SK-N-SH treated with all-trans-retinoic acid at 6 μM for 48 hours (cell line): ENCODE measurements around the gene DENND2C.

Experiments used
- ATAC-seq: fragments of 200-7000 bp; cut with Tn5 transposase; 3 replicates; pipeline ENCODE4 v1.9.1; 2020; ENCODE audit warnings: mild to moderate bottlenecking, moderate library complexity
- ARNTL ChIP-seq: fragments of 450-650 bp; formaldehyde crosslinking; IDR thresholded peaks from 2 replicates; pipeline ENCODE4 v1.5.0; 2020; ENCODE audit warnings: low read depth, mild to moderate bottlenecking, moderate library complexity, borderline replicate concordance
- BACH2 ChIP-seq: fragments of 250-450 bp; sonication (Bioruptor Pico); IDR thresholded peaks from 2 replicates; pipeline ENCODE4 v1.9.0; 2021; ENCODE audit warnings: mild to moderate bottlenecking, borderline replicate concordance
- CREB5 ChIP-seq: fragments of 250-450 bp; sonication (Bioruptor Pico); IDR thresholded peaks from 2 replicates; pipeline ENCODE4 v1.5.1; 2020; ENCODE audit warnings: low read depth, mild to moderate bottlenecking, moderate library complexity
- CSDC2 ChIP-seq: fragments of 250-450 bp; sonication (Bioruptor Pico); IDR thresholded peaks from 2 replicates; pipeline ENCODE4 v1.5.0; 2020; ENCODE audit warnings: mild to moderate bottlenecking, moderate library complexity
- CSRNP3 ChIP-seq: fragments of 250-450 bp; sonication (Bioruptor Pico); IDR thresholded peaks from 2 replicates; pipeline ENCODE4 v1.5.1; 2021; ENCODE audit warnings: mild to moderate bottlenecking, moderate library complexity
- ESRRG ChIP-seq: fragments of 250-450 bp; sonication (Bioruptor Pico); IDR thresholded peaks from 2 replicates; pipeline ENCODE4 v1.6.1; 2021; ENCODE audit warnings: mild to moderate bottlenecking
- GLIS3 ChIP-seq: fragments of 250-450 bp; sonication (Bioruptor Pico); IDR thresholded peaks from 2 replicates; pipeline ENCODE4 v1.5.0; 2020; ENCODE audit warnings: mild to moderate bottlenecking, moderate library complexity
- ISL1 ChIP-seq: fragments of 250-450 bp; sonication (Bioruptor Pico); IDR thresholded peaks from 2 replicates; pipeline ENCODE4 v2.1.2; 2022; ENCODE audit warnings: mild to moderate bottlenecking, moderate library complexity
- OSR1 ChIP-seq: fragments of 250-450 bp; sonication (Bioruptor Pico); IDR thresholded peaks from 2 replicates; pipeline ENCODE4 v1.8.0; 2022; ENCODE audit warnings: moderate library complexity, mild to moderate bottlenecking, inconsistent platforms
- POU6F1 ChIP-seq: fragments of 250-450 bp; sonication (Bioruptor Pico); IDR thresholded peaks from 2 replicates; pipeline ENCODE4 v1.8.0; 2021; ENCODE audit warnings: low read depth, mild to moderate bottlenecking, moderate library complexity, borderline replicate concordance
- PPARA ChIP-seq: fragments of 250-450 bp; sonication (Bioruptor Pico); IDR thresholded peaks from 2 replicates; pipeline ENCODE4 v1.5.0; 2020; ENCODE audit warnings: mild to moderate bottlenecking, borderline replicate concordance
- RARB ChIP-seq: fragments of 250-450 bp; sonication (Bioruptor Pico); IDR thresholded peaks from 2 replicates; pipeline ENCODE4 v1.8.0; 2021; ENCODE audit warnings: mild to moderate bottlenecking, moderate library complexity
- SNAI2 ChIP-seq: fragments of 250-450 bp; sonication (Bioruptor Pico); IDR thresholded peaks from 2 replicates; pipeline ENCODE4 v1.5.0; 2020; ENCODE audit warnings: mild to moderate bottlenecking, moderate library complexity
- TCF4 ChIP-seq: fragments of 250-450 bp; sonication (Bioruptor Pico); IDR thresholded peaks from 2 replicates; pipeline ENCODE4 v1.8.0; 2021; ENCODE audit warnings: mild to moderate bottlenecking, moderate library complexity, borderline replicate concordance
- TOX ChIP-seq: fragments of 250-450 bp; sonication (Bioruptor Pico); IDR thresholded peaks from 2 replicates; pipeline ENCODE4 v1.8.0; 2021; ENCODE audit warnings: mild to moderate bottlenecking, moderate library complexity, borderline replicate concordance
- TSHZ2 ChIP-seq: fragments of 250-450 bp; sonication (Bioruptor Pico); IDR thresholded peaks from 2 replicates; pipeline ENCODE4 v1.5.0; 2020; ENCODE audit warnings: mild to moderate bottlenecking, moderate library complexity
- ZC3H10 ChIP-seq: fragments of 250-450 bp; sonication (Bioruptor Pico); IDR thresholded peaks from 2 replicates; pipeline ENCODE4 v1.5.1; 2021; ENCODE audit warnings: mild to moderate bottlenecking, moderate library complexity
- ZFP3 ChIP-seq: fragments of 250-450 bp; sonication (Bioruptor Pico); IDR thresholded peaks from 2 replicates; pipeline ENCODE4 v1.5.0; 2020; ENCODE audit warnings: mild to moderate bottlenecking, moderate library complexity
- ZFP30 ChIP-seq: fragments of 450-650 bp; formaldehyde crosslinking; IDR thresholded peaks from 2 replicates; pipeline ENCODE4 v1.5.0; 2022; ENCODE audit warnings: mild to moderate bottlenecking, moderate library complexity
- ZNF565 ChIP-seq: fragments of 450-650 bp; formaldehyde crosslinking; conservative IDR thresholded peaks from 2 replicates; pipeline ENCODE4 v1.5.0; 2020; ENCODE audit warnings: low read depth, mild to moderate bottlenecking, moderate library complexity
- ZNF70 ChIP-seq: fragments of 450-650 bp; formaldehyde crosslinking; IDR thresholded peaks from 2 replicates; pipeline ENCODE4 v1.5.0; 2020; ENCODE audit warnings: mild to moderate bottlenecking, moderate library complexity
- ZNF8 ChIP-seq: fragments of 450-650 bp; formaldehyde crosslinking; IDR thresholded peaks from 2 replicates; pipeline ENCODE4 v1.5.0; 2020; ENCODE audit warnings: mild to moderate bottlenecking, moderate library complexity

DENND2C gene

GRCh38 chr1:114559356-114559755 lies 110.5 kb downstream of the DENND2C start (continued):
- no peak for TF ChIP-seq POU6F1 (CRISPR knock-in tag)
- TF ChIP-seq TOX (CRISPR knock-in tag) = no peak
- no peak for TF ChIP-seq ISL1 (CRISPR knock-in tag)
- TF ChIP-seq ZFP3 (CRISPR knock-in tag) = no peak
- no peak for TF ChIP-seq PPARA
- TF ChIP-seq, all 23 proteins: peak for 0

GRCh38 chr1:114558544-114558943 lies 111.3 kb downstream of the DENND2C start:
- ATAC-seq = peak; percentile 76
- TF ChIP-seq OSR1 (no peak), ZNF565 (CRISPR knock-in tag) (no peak), ZFP30 (CRISPR knock-in tag) (no peak), ISL1 (CRISPR knock-in tag) (no peak), TCF4 (CRISPR knock-in tag) (no peak), TOX (CRISPR knock-in tag) (no peak), POU6F1 (CRISPR knock-in tag) (no peak), SNAI2 (CRISPR knock-in tag) (no peak), CSRNP3 (CRISPR knock-in tag) (no peak)

- TF ChIP-seq GLIS3 (CRISPR knock-in tag) = no peak
- no peak for TF ChIP-seq ISL1 (CRISPR knock-in tag)
- no peak for TF ChIP-seq TOX (CRISPR knock-in tag)
- TF ChIP-seq BACH2 (CRISPR knock-in tag) = no peak
- TF ChIP-seq ZFP30 (CRISPR knock-in tag) = no peak
- no peak for TF ChIP-seq ZNF8 (CRISPR knock-in tag)
- no peak for TF ChIP-seq ZC3H10 (CRISPR knock-in tag)
- TF ChIP-seq PPARA = no peak
- TF ChIP-seq POU6F1 (CRISPR knock-in tag) = no peak
- TF ChIP-seq ZNF70 (CRISPR knock-in tag) = no peak
- no peak for TF ChIP-seq CSDC2 (CRISPR knock-in tag)
- no peak for ATAC-seq
Observed at GRCh38 chr1:114554577-114554976, 115.3 kb downstream of the DENND2C start.

- no peak for TF ChIP-seq CREB5 (CRISPR knock-in tag)
- no peak for TF ChIP-seq ZNF70 (CRISPR knock-in tag)
- no peak for TF ChIP-seq ZFP3 (CRISPR knock-in tag)
- no peak for TF ChIP-seq TSHZ2 (CRISPR knock-in tag)
- no peak for TF ChIP-seq TOX (CRISPR knock-in tag)
- no peak for TF ChIP-seq ARNTL (CRISPR knock-in tag)
- no peak for TF ChIP-seq CSDC2 (CRISPR knock-in tag)
- TF ChIP-seq CSRNP3 (CRISPR knock-in tag) = no peak
- TF ChIP-seq ZFP30 (CRISPR knock-in tag) = no peak
- no peak for TF ChIP-seq TCF4 (CRISPR knock-in tag)
- TF ChIP-seq ISL1 (CRISPR knock-in tag) = no peak
- no peak for TF ChIP-seq RARB (CRISPR knock-in tag)
- no peak for TF ChIP-seq ESRRG
- no peak for TF ChIP-seq OSR1
- ATAC-seq = no peak
Observed at GRCh38 chr1:114552106-114552639, 117.7 kb downstream of the DENND2C start.
